GM12872 (cell line): ENCODE measurements around the gene TIGD1.

Source experiments
- TF ChIP-seq, protein P1 (sequence below): IDR thresholded peaks from 3 replicates; pipeline ENCODE4 v1.5.1; 2011; ENCODE audit warnings: low read depth, mild to moderate bottlenecking, low read length, moderate library complexity; ENCODE audit not compliant: insufficient read depth

The TIGD1 gene

DNA sequence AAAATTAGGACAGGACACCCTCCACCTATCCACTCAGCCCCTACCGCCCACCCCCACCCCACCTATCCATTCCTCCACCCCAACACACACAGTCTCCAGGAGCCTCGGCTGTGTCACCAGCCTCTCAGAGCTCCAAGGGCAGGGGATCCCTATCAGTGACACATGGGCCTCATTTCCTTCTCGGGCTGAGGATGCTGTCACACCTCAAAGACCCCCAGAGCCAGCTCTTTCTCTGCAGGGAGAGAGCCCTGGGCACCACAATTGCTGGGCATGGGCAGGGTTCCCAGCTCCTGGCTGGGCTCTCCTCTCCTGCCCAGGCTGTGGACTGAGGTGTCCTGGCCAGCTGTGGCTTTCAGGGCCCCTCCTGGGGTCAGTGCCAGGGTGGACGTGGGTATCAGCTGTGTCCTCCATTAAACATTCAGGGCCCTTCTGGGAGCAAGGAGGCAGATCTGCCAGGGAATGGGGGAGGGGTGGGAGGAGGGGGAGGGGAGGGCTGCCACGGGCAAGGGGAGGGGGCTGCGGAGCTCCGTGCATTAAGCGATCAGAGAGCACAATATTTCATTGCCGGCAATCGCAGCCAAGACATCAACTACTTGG, 48.5 kb downstream of the TIGD1 start:
- TF ChIP-seq, protein P1, sequence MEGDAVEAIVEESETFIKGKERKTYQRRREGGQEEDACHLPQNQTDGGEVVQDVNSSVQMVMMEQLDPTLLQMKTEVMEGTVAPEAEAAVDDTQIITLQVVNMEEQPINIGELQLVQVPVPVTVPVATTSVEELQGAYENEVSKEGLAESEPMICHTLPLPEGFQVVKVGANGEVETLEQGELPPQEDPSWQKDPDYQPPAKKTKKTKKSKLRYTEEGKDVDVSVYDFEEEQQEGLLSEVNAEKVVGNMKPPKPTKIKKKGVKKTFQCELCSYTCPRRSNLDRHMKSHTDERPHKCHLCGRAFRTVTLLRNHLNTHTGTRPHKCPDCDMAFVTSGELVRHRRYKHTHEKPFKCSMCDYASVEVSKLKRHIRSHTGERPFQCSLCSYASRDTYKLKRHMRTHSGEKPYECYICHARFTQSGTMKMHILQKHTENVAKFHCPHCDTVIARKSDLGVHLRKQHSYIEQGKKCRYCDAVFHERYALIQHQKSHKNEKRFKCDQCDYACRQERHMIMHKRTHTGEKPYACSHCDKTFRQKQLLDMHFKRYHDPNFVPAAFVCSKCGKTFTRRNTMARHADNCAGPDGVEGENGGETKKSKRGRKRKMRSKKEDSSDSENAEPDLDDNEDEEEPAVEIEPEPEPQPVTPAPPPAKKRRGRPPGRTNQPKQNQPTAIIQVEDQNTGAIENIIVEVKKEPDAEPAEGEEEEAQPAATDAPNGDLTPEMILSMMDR: no peak

DNA sequence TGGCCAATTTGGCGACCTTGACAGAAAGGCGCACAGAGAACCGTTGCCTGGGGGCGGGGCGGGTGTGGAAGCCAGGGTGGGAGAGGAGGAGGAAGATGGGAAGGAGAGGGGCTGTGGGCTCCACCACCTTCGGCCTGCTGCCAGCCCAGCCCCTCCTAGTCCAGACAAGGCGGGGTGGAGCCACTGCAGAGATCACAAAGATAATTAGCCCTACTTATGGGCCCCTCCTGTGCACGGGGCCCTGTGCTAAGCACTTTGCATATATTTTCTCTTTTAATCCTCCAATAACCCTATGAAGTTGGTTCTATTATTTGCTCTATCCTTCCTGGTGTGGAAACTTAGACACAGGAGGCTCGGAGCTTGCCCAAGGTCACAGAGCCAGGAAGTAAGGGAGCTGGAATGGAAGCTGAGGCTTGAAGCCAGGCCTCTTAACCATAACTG, 49.0 kb downstream of the TIGD1 start:
- TF ChIP-seq, protein P1: no peak

DNA sequence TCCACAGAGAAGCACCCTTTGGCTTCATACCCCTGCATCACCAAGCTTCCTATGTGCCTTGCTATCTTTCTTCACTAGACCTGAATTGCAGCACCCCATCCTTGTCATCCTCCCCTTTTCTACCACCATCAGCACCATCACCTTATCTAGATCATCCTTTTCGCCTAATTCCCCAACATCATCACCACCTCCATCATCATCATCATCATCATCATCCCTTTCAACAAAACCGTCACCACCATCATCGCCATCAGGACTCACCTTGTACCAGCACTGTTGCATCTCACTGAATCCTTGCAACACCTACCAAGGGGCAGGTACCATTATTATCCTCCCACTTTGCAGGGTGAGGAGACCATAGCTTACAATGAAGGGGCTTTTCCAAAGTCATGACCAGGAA, 51.9 kb downstream of the TIGD1 start:
- TF ChIP-seq, protein P1: no peak
